ENCODE results near the gene NDUFAF8.
A peak's percentile ranks its signal among the peaks of the same experiment; 100 is the strongest.

NDUFAF8 gene

GRCh38 chr17:81200695-81201580 lies 38.2 kb upstream of the NDUFAF8 start:
- DNase-seq: peak; percentile 40

GRCh38 chr17:81202318-81202717 lies 36.8 kb upstream of the NDUFAF8 start:
- DNase-seq: no peak

- DNase-seq: no peak
Measured at GRCh38 chr17:81203136-81203535, 36.0 kb upstream of the NDUFAF8 start.

- no peak for DNase-seq
Measured at GRCh38 chr17:81204578-81204977, 34.5 kb upstream of the NDUFAF8 start.

- DNase-seq: no peak
Measured at GRCh38 chr17:81206166-81206565, 33.0 kb upstream of the NDUFAF8 start.

GRCh38 chr17:81206657-81207056 lies 32.5 kb upstream of the NDUFAF8 start:
- DNase-seq: no peak

GRCh38 chr17:81207610-81208581 lies 31.2 kb upstream of the NDUFAF8 start:
- no peak for DNase-seq

- no peak for DNase-seq
Measured at GRCh38 chr17:81208651-81209050, 30.5 kb upstream of the NDUFAF8 start.

- DNase-seq: no peak
Measured at GRCh38 chr17:81209141-81209540, 30.0 kb upstream of the NDUFAF8 start.

- DNase-seq: no peak
Measured at GRCh38 chr17:81210466-81210865, 28.7 kb upstream of the NDUFAF8 start.

GRCh38 chr17:81210868-81211267 lies 28.2 kb upstream of the NDUFAF8 start:
- no peak for DNase-seq

- no peak for DNase-seq
Measured at GRCh38 chr17:81212365-81212764, 26.8 kb upstream of the NDUFAF8 start.

GRCh38 chr17:81213978-81214377 lies 25.1 kb upstream of the NDUFAF8 start:
- no peak for DNase-seq

GRCh38 chr17:81217491-81217890 lies 21.6 kb upstream of the NDUFAF8 start:
- no peak for DNase-seq

GRCh38 chr17:81218459-81218858 lies 20.7 kb upstream of the NDUFAF8 start:
- DNase-seq: no peak

- no peak for DNase-seq
Measured at GRCh38 chr17:81218991-81219390, 20.1 kb upstream of the NDUFAF8 start.

GRCh38 chr17:81219476-81220180 lies 19.5 kb upstream of the NDUFAF8 start:
- no peak for DNase-seq

GRCh38 chr17:81221371-81221841 lies 17.7 kb upstream of the NDUFAF8 start:
- no peak for DNase-seq

GRCh38 chr17:81221842-81222619 lies 17.1 kb upstream of the NDUFAF8 start:
- no peak for DNase-seq

GRCh38 chr17:81222620-81222905 lies 16.6 kb upstream of the NDUFAF8 start:
- no peak for DNase-seq

- DNase-seq: peak; percentile 98
Measured at GRCh38 chr17:81222906-81223761, 16.0 kb upstream of the NDUFAF8 start, which contains the start of gene CEP131. Gene CEP131, minus strand, starts transcription at chr17:81222965. Its CDS starts 2,909 bp downstream, at chr17:81220056.
